Skeletal muscle cell (primary cell): ENCODE results near the gene DAB1.
"Not testable (repeated sequence)": the region's sequence is repeated elsewhere in the genome, so short reads cannot be mapped to it uniquely, and the experiment has no call there.

Experiments
- DNase-seq: peaks from one replicate; pipeline ENCODE4 v3.0.0-alpha.2; 2010; ENCODE audit warnings: low read depth
- H3K4me3 ChIP-seq: 2 replicates; pipeline ENCODE4 v1.5.1; 2011; ENCODE audit warnings: low read depth, mild to moderate bottlenecking, control low read depth, low read length, moderate library complexity

The DAB1 gene

GRCh38 chr1:57116871-57117270, 307.0 kb downstream of the DAB1 start:
- DNase-seq: no peak

GRCh38 chr1:57115030-57115614, 308.7 kb downstream of the DAB1 start:
- H3K4me3 ChIP-seq: no peak overlapping the region
- no peak for DNase-seq

More at GRCh38 chr1:57116871-57117270, 307.0 kb downstream of the DAB1 start:
- no peak overlapping the region for H3K4me3 ChIP-seq

GRCh38 chr1:57112148-57112547, 311.7 kb downstream of the DAB1 start:
- H3K4me3 ChIP-seq: no peak overlapping the region
- DNase-seq: no peak

- DNase-seq: no peak
- H3K4me3 ChIP-seq: no peak overlapping the region
These were observed 312.7 kb downstream of the DAB1 start for GRCh38 chr1:57111175-57111574.

GRCh38 chr1:57109883-57110282, 314.0 kb downstream of the DAB1 start:
- DNase-seq: no peak
- no peak overlapping the region for H3K4me3 ChIP-seq

- no peak for DNase-seq
- H3K4me3 ChIP-seq: no peak overlapping the region
These were observed 314.6 kb downstream of the DAB1 start for GRCh38 chr1:57109247-57109646.

GRCh38 chr1:57106296-57106695, 317.6 kb downstream of the DAB1 start:
- no peak for DNase-seq
- no peak overlapping the region for H3K4me3 ChIP-seq

GRCh38 chr1:57102561-57103326, 321.1 kb downstream of the DAB1 start:
- no peak overlapping the region for H3K4me3 ChIP-seq
- DNase-seq: no peak

GRCh38 chr1:57101209-57101608, 322.7 kb downstream of the DAB1 start:
- DNase-seq: no peak
- no peak overlapping the region for H3K4me3 ChIP-seq

- no peak for DNase-seq
- no peak overlapping the region for H3K4me3 ChIP-seq
These were observed 329.1 kb downstream of the DAB1 start for GRCh38 chr1:57094749-57095148.

- no peak overlapping the region for H3K4me3 ChIP-seq
- no peak for DNase-seq
These were observed 330.7 kb downstream of the DAB1 start for GRCh38 chr1:57093122-57093521.

GRCh38 chr1:57091642-57092041, 332.2 kb downstream of the DAB1 start:
- no peak for DNase-seq

GRCh38 chr1:57089855-57090254, 334.0 kb downstream of the DAB1 start:
- DNase-seq: no peak
- no peak overlapping the region for H3K4me3 ChIP-seq

More at GRCh38 chr1:57091642-57092041, 332.2 kb downstream of the DAB1 start:
- no peak overlapping the region for H3K4me3 ChIP-seq

GRCh38 chr1:57089221-57089620, 334.6 kb downstream of the DAB1 start:
- no peak overlapping the region for H3K4me3 ChIP-seq
- DNase-seq: no peak

- no peak for DNase-seq
- H3K4me3 ChIP-seq: no peak overlapping the region
These were observed 335.2 kb downstream of the DAB1 start for GRCh38 chr1:57088653-57089052.

- not testable (repeated sequence) for DNase-seq, H3K4me3 ChIP-seq
These were observed 336.2 kb downstream of the DAB1 start for GRCh38 chr1:57087660-57088059.

- DNase-seq: no peak
- no peak overlapping the region for H3K4me3 ChIP-seq
These were observed 337.7 kb downstream of the DAB1 start for GRCh38 chr1:57086154-57086553.

- H3K4me3 ChIP-seq: no peak overlapping the region
- no peak for DNase-seq
These were observed 339.2 kb downstream of the DAB1 start for GRCh38 chr1:57084701-57085100.

GRCh38 chr1:57082711-57083439, 341.0 kb downstream of the DAB1 start:
- no peak for DNase-seq
- H3K4me3 ChIP-seq: no peak overlapping the region

- DNase-seq: no peak
These were observed 344.3 kb downstream of the DAB1 start for GRCh38 chr1:57079454-57080157.

More at GRCh38 chr1:57079454-57080157, 344.3 kb downstream of the DAB1 start:
- H3K4me3 ChIP-seq: no peak overlapping the region
